K562 (cell line): ENCODE data around the gene SIX1. TPM values are rescaled to one million over a fixed set of nuclear protein-coding genes. Genes with fewer than 3 reads are reported as not detected.

Source experiments
- ATAC-seq: fragments of 200-7000 bp; cut with Tn5 transposase; 3 replicates; pipeline ENCODE4 v1.9.1; 2020; ENCODE audit warnings: moderate library complexity
- BruUV-seq: library from RNA; stranded (reverse); fragments of 400-500 nt; replicated peaks from 2 replicates; lab custom pipeline; 2021; lab: Mats Ljungman, UMichigan
- CTCF ChIA-PET: fragments of 300-600 bp; formaldehyde crosslinking; extraction: SDS; loops from one replicate; lab custom pipeline; 2021; ENCODE audit warnings: low intra/inter-chr PET ratio; lab: Yijun Ruan, JAX
- POLR2A ChIA-PET: fragments of 300-600, 350-650 bp; sonication (Branson Sonifier 250); formaldehyde crosslinking; extraction: SDS; loops from one replicate; lab custom pipeline; 2021; ENCODE audit warnings: antibody characterized with exemption, inconsistent platforms; lab: Yijun Ruan, JAX
- DNase-seq, 4 experiments: peaks; one replicate each; pipeline versions ENCODE4 v3.0.0 to v3.0.0-alpha.2; 2011 to 2018; ENCODE audit warnings: low spot score in 3 of 4, mixed read lengths in 3 of 4; ENCODE audit errors: extremely low read depth in 1 of 4
- FAIRE-seq: peaks from 2 replicates; lab custom pipeline; 2011; peaks lifted over from hg19 to GRCh38; lab: Jason Lieb, UNC
- H2AFZ ChIP-seq: 2 replicates; pipeline ENCODE4 v1.6.0; 2011; ENCODE audit warnings: low read depth, low read length, control low read depth, inconsistent platforms
- H3K27ac ChIP-seq: fragments of 200-600 bp; 3 replicates; pipeline ENCODE4 v1.8.0; 2011; ENCODE audit warnings: low read depth, mild to moderate bottlenecking, control low read depth, inconsistent platforms, low read length, moderate library complexity, mixed read lengths; ENCODE audit errors: extremely low read depth
- H3K27me3 ChIP-seq, 2 experiments: fragments of 300-600 bp in 1 of 2; 2 replicates in 1 of 2; 3 replicates in 1 of 2; pipeline versions ENCODE4 v1.6.0 to v1.8.0; 2011; ENCODE audit warnings: inconsistent platforms in 2 of 2, low read length in 2 of 2, mild to moderate bottlenecking in 1 of 2, mixed read lengths in 1 of 2, moderate library complexity in 1 of 2; ENCODE audit not compliant: control insufficient read depth in 2 of 2, insufficient read depth in 2 of 2
- H3K36me3 ChIP-seq: fragments of 300-600 bp; 3 replicates; pipeline ENCODE4 v1.8.0; 2011; ENCODE audit warnings: mild to moderate bottlenecking, low read length, inconsistent platforms; ENCODE audit not compliant: control insufficient read depth, insufficient read depth
- H3K4me1 ChIP-seq, 2 experiments: fragments of 200-600 bp in 1 of 2; replicated peaks in 1 of 2; 2 replicates in 1 of 2; 3 replicates in 1 of 2; pipeline versions ENCODE4 v1.5.1 to v1.8.0; 2011; ENCODE audit warnings: inconsistent platforms in 2 of 2, low read length in 2 of 2, mild to moderate bottlenecking in 1 of 2, mixed read lengths in 1 of 2, moderate library complexity in 1 of 2; ENCODE audit not compliant: control insufficient read depth in 2 of 2, insufficient read depth in 2 of 2
- H3K4me2 ChIP-seq: 2 replicates; pipeline ENCODE4 v1.6.1; 2011; ENCODE audit warnings: low read length, control low read depth, inconsistent platforms, mixed read lengths; ENCODE audit not compliant: insufficient read depth
- H3K4me3 ChIP-seq: fragments of 200-600 bp; sonication (generic), shearing (Covaris generic); 2 replicates; pipeline ENCODE4 v1.5.1; 2016; ENCODE audit warnings: control low read depth, inconsistent platforms
- H3K79me2 ChIP-seq: fragments of 200-600 bp; 3 replicates; pipeline ENCODE4 v1.8.0; 2011; ENCODE audit warnings: low read length, inconsistent platforms; ENCODE audit not compliant: control insufficient read depth, insufficient read depth
- H3K9ac ChIP-seq, 2 experiments: 2 replicates each; pipeline versions ENCODE4 v1.6.0 to v1.6.1; 2011; ENCODE audit warnings: low read depth in 2 of 2, low read length in 2 of 2, control low read depth in 1 of 2, inconsistent platforms in 1 of 2, mild to moderate bottlenecking in 1 of 2, mixed read lengths in 1 of 2; ENCODE audit not compliant: insufficient read depth in 1 of 2
- H3K9me1 ChIP-seq: one replicate; pipeline ENCODE4 v1.6.0; 2011; ENCODE audit warnings: inconsistent platforms, mild to moderate bottlenecking, low read length, moderate library complexity; ENCODE audit not compliant: control insufficient read depth, insufficient read depth
- H3K9me3 ChIP-seq: replicated peaks from 2 replicates; pipeline ENCODE4 v1.5.1; 2011; ENCODE audit warnings: low read depth, low read length, inconsistent platforms; ENCODE audit not compliant: control insufficient read depth, insufficient read depth
- H4K20me1 ChIP-seq: replicated peaks from 2 replicates; pipeline ENCODE4 v1.6.1; 2011; ENCODE audit warnings: low read length, inconsistent platforms, mixed read lengths; ENCODE audit not compliant: control insufficient read depth, insufficient read depth
- ELF4 ChIP-seq: fragments of 450-650 bp; formaldehyde crosslinking; IDR thresholded peaks from 2 replicates; pipeline ENCODE4 v1.4.0; 2022; ENCODE audit warnings: missing genetic modification characterization
- FUS ChIP-seq: fragments of 200-400 bp; formaldehyde crosslinking; optimal IDR thresholded peaks from 2 replicates; pipeline ENCODE3; 2017; ENCODE audit warnings: low read depth, low read length
- HOMEZ ChIP-seq: fragments of 250-450 bp; sonication (Bioruptor Pico); IDR thresholded peaks from 2 replicates; pipeline ENCODE4 v1.4.0; 2020; ENCODE audit warnings: mild to moderate bottlenecking, moderate library complexity
- KLF13 ChIP-seq: fragments of 450-650 bp; IDR thresholded peaks from 2 replicates; pipeline ENCODE4 v1.6.1; 2016; ENCODE audit warnings: missing genetic modification characterization, low read depth, mild to moderate bottlenecking, missing compliant biosample characterization, moderate library complexity, borderline replicate concordance
- NRF1 ChIP-seq, 2 experiments: fragments of 450-650 bp; IDR thresholded peaks in 1 of 2; conservative IDR thresholded peaks in 1 of 2; 2 replicates each; pipeline ENCODE4 v1.6.1; 2014; ENCODE audit warnings: mild to moderate bottlenecking in 2 of 2
- PYGO2 ChIP-seq: fragments of 450-650 bp; IDR thresholded peaks from 2 replicates; pipeline ENCODE4 v1.6.1; 2016; ENCODE audit warnings: mild to moderate bottlenecking, missing genetic modification characterization, moderate library complexity, missing compliant biosample characterization
- WGBS: fragments of 100-300 bp; shearing (Covaris generic); methylation state at CpG from one replicate; pipeline ENCODE4 v1.1.6; 2016; ENCODE audit warnings: low coverage, mixed read lengths; ENCODE audit not compliant: insufficient coverage; ENCODE audit errors: missing lambda C conversion rate; 5-methylcytosine and 5-hydroxymethylcytosine counted together
- in situ Hi-C: fragments of 300-500 bp; cut with MboI; formaldehyde crosslinking; loops from 4 replicates; pipeline ENCODE4 v1.15.0; 2018; ENCODE audit warnings: inconsistent platforms, mixed read lengths
- intact Hi-C: fragments of 100-400 bp; cut with micrococcal nuclease; formaldehyde crosslinking; loops from 2 replicates; pipeline ENCODE4 v1.14.2; 2022
- polyA plus RNA-seq, 8 experiments: library from polyadenylated mRNA; depleted of rRNA in 4 of 8; stranded (reverse) in 5 of 8; unstranded in 3 of 8; fragments of >200 nt; fragmentation: Nextera tagmentation in 2 of 8; fragmentation: Illumina TruSeq in 1 of 8; extraction: Ambion mirVana in 2 of 8; extraction: Trizol in 1 of 8; gene quantifications; 2 replicates each; pipeline versions ENCODE4 v1.2.1 to v1.2.3, GENCODE V29; 2011 to 2014; ENCODE audit warnings: inconsistent platforms in 1 of 8, missing spikeins in 1 of 8
- total RNA-seq, 7 experiments: library from RNA; depleted of rRNA in 6 of 7; stranded (reverse); fragments of >200 nt in 6 of 7; fragmentation: Illumina TruSeq in 2 of 7; extraction: Trizol in 2 of 7; gene quantifications; 2 replicates each; pipeline versions ENCODE4 v1.2.1 to v1.2.3, GENCODE V29; 2011 to 2021; ENCODE audit warnings: low replicate concordance in 1 of 7
- TF ChIP-seq, protein P1 (sequence below): sonication (generic); formaldehyde crosslinking; IDR thresholded peaks from 2 replicates; pipeline ENCODE4 v1.8.0; 2023; ENCODE audit warnings: missing genetic modification reagents, mild to moderate bottlenecking, borderline replicate concordance
- TF ChIP-seq, protein P2 (sequence below), 2 experiments: fragments of 450-650 bp in 1 of 2; sonication (generic) in 1 of 2; formaldehyde crosslinking in 1 of 2; IDR thresholded peaks in 1 of 2; conservative IDR thresholded peaks in 1 of 2; 2 replicates each; pipeline versions ENCODE4 v1.6.1 to v1.8.1; 2016 to 2023; ENCODE audit warnings: mild to moderate bottlenecking in 2 of 2, moderate library complexity in 2 of 2, inconsistent platforms in 1 of 2, missing genetic modification reagents in 1 of 2

Gene SIX1
- total and polyA plus RNA-seq, 9 of the 15 experiments (the other 6 are each of a cell fraction or from before 2014, with no cell fraction given): 0.27 to 0.80 (median 0.45) TPM

DNA sequence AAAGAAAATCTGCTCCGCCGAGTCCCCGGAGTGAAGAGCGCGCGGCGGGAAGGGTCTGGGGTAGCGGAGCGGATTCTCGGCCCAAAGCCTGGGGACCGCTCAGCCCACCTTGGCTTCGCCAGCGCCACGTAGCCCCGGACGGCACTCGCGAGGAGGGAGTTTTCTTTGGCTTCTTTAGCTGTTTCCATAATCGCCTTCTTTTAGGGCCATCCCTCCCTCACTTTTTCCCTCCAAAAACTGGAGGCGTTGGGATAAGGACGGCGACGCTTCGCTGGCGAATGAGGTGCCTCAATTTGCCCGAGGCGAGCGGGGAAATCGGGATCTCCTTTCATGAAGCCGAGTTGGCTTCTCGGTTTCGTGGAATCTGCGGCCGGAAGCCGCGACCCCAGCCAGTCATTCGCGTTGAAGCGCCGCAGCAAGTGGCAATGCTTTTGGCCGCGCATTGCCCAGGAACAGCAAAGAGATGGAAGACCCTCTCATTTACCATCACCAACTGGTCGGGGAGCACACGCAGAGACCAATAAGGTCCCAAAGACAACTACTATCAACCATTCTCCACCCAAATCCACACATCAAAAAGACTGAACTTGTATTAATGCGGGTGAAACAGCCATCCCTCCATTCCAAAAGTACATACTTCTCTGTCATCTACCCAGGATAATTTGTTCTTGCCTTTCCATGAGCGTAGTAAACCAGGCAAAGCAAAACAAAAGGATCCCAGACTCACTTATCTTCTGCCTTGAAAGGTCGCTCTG lies 8.4 kb upstream of the SIX1 start:
- Histone ChIP-seq H3K27me3 (peaks cover 0 to 10% of the 10 kb centered on the region in 2 experiments; a peak in 2 of 5 replicates), H3K4me3 (0 out of 2 replicates have a peak overlapping the region, but pooled peaks have one; percentile 8), H3K4me1 (peaks cover 0 to 19% of the 10 kb centered on the region in 2 experiments; a peak in 2 of 5 replicates), H3K36me3 (no peaks in the 10 kb centered on the region), H3K79me2 (no peaks in the 10 kb centered on the region), H3K27ac (no peak overlapping the region), H3K9ac (peak overlapping the region in 1 of 2 experiments; percentile 58; a peak in 1 of 4 replicates), H3K9me1 (no peaks in the 10 kb centered on the region), H2AFZ (peak overlapping the region; percentile 50; the same call in 1 of the 2 replicates), H4K20me1 (no peaks in the 10 kb centered on the region), H3K9me3 (no peaks in the 10 kb centered on the region), H3K4me2 (no peak overlapping the region)
- no peak for FAIRE-seq
- ATAC-seq: no peak
- POLR2A ChIA-PET: no interaction called here
- 44% methylated on average over 11 of the region's 47 CpGs for WGBS
- intact Hi-C loops (no loop called here), in situ Hi-C loops (no loop called here)
- CTCF ChIA-PET: no interaction called here
- DNase-seq: no peak
- no TSS peak for BruUV-seq
- TF ChIP-seq KLF13 (no peak), ELF4 (CRISPR knock-in tag) (no peak), NRF1 (conservative IDR thresholded peaks at IDR 0.05 in 1 of 2, IDR thresholded peaks at IDR 0.05 in 1 of 2) (no peak), PYGO2 (tag) (no peak), FUS (no peak), HOMEZ (no peak)
- TF ChIP-seq, protein P1, sequence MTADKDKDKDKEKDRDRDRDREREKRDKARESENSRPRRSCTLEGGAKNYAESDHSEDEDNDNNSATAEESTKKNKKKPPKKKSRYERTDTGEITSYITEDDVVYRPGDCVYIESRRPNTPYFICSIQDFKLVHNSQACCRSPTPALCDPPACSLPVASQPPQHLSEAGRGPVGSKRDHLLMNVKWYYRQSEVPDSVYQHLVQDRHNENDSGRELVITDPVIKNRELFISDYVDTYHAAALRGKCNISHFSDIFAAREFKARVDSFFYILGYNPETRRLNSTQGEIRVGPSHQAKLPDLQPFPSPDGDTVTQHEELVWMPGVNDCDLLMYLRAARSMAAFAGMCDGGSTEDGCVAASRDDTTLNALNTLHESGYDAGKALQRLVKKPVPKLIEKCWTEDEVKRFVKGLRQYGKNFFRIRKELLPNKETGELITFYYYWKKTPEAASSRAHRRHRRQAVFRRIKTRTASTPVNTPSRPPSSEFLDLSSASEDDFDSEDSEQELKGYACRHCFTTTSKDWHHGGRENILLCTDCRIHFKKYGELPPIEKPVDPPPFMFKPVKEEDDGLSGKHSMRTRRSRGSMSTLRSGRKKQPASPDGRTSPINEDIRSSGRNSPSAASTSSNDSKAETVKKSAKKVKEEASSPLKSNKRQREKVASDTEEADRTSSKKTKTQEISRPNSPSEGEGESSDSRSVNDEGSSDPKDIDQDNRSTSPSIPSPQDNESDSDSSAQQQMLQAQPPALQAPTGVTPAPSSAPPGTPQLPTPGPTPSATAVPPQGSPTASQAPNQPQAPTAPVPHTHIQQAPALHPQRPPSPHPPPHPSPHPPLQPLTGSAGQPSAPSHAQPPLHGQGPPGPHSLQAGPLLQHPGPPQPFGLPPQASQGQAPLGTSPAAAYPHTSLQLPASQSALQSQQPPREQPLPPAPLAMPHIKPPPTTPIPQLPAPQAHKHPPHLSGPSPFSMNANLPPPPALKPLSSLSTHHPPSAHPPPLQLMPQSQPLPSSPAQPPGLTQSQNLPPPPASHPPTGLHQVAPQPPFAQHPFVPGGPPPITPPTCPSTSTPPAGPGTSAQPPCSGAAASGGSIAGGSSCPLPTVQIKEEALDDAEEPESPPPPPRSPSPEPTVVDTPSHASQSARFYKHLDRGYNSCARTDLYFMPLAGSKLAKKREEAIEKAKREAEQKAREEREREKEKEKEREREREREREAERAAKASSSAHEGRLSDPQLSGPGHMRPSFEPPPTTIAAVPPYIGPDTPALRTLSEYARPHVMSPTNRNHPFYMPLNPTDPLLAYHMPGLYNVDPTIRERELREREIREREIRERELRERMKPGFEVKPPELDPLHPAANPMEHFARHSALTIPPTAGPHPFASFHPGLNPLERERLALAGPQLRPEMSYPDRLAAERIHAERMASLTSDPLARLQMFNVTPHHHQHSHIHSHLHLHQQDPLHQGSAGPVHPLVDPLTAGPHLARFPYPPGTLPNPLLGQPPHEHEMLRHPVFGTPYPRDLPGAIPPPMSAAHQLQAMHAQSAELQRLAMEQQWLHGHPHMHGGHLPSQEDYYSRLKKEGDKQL (CRISPR knock-in tag): no peak
- TF ChIP-seq, protein P2, sequence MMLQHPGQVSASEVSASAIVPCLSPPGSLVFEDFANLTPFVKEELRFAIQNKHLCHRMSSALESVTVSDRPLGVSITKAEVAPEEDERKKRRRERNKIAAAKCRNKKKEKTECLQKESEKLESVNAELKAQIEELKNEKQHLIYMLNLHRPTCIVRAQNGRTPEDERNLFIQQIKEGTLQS (IDR thresholded peaks at IDR 0.05): no peak
- TF ChIP-seq, protein P2 (CRISPR knock-in tag; conservative IDR thresholded peaks at IDR 0.05): no peak
